Mucosa of stomach (tissue), 1 donor: ENCODE data around the gene ITIH3.

Source experiments
- H3K27me3 ChIP-seq: one replicate; pipeline ENCODE4 v1.7.0; 2013; ENCODE audit warnings: mild to moderate bottlenecking, low read length; ENCODE audit not compliant: control insufficient read depth, insufficient read depth
- H3K36me3 ChIP-seq: one replicate; pipeline ENCODE4 v1.7.0; 2013; ENCODE audit warnings: low read length; ENCODE audit not compliant: control insufficient read depth, insufficient read depth
- H3K4me1 ChIP-seq: one replicate; pipeline ENCODE4 v1.7.0; 2013; ENCODE audit warnings: mild to moderate bottlenecking, low read length; ENCODE audit not compliant: control insufficient read depth, insufficient read depth
- H3K4me3 ChIP-seq: one replicate; pipeline ENCODE4 v1.7.0; 2013; ENCODE audit warnings: low read length
- H3K9ac ChIP-seq: one replicate; pipeline ENCODE4 v1.7.0; 2013; ENCODE audit warnings: mild to moderate bottlenecking, low read length, moderate library complexity
- H3K9me3 ChIP-seq: one replicate; pipeline ENCODE4 v1.7.0; 2013; ENCODE audit warnings: mild to moderate bottlenecking, low read length, moderate library complexity; ENCODE audit not compliant: control insufficient read depth
- donor health status: Pancreatic carcinoma.

The ITIH3 gene

DNA sequence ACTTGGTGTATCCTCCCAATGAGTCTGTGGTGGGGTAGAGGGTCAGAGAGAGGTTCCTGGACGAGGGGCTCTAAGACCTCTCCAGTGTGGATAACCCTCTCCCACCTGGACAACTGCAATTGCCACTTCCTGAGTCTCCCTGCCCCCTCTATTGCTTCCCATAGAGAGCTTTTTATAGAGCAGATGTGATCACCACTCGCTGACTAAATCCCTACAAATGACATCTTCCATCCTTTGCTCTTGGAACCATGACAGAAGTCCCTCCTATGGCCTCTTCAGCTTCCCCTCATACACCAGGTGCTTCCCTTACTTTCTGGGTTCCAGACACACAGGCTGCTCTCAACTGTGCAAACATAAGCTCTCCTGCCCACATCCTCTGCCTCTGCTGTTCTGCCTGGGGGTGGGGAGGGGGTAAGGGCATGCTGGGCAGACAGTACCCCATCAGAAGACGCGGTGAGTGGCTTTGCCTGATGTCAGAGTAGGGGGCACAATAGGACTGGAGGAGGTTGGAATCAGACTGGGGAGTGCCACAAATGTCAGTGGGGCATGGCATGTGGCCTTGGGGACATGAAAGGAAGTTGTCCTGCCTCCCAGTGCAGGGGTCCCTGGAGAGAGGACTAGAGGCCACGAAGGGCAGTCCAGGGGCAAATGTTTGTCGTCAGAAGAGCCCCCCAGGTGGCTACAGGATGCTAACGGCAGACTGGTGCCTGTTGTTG, 15.2 kb downstream of the ITIH3 start:
- no peak overlapping the region for H3K9ac ChIP-seq
- H3K27me3 ChIP-seq: no peaks in the 10 kb centered on the region

DNA sequence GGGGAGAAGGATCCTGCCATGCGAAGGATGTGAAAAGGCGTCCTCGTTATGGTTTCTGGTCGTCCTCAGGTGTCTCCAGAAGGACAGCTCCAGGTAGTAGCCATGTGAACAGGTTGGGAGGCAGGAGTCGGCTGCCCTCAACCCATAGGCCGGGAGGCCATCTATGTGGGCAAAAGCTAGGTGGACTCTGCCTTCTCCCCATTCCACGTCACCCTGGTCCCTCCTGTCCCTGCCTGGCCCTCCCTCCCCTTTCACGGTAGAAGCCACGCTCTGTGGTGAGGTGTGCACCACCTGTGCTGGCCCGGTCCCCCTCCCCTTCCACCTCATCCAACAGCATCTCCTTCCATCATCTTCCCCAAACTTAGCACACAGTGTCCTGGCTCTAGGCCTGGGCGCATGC, 16.3 kb downstream of the ITIH3 start:
- no peak overlapping the region for H3K4me3 ChIP-seq
- no peak overlapping the region for H3K9ac ChIP-seq
- H3K27me3 ChIP-seq: no peaks in the 10 kb centered on the region
- no peaks in the 10 kb centered on the region for H3K9me3 ChIP-seq
- no peaks in the 10 kb centered on the region for H3K4me1 ChIP-seq
- H3K36me3 ChIP-seq: no peaks in the 10 kb centered on the region

More for the DNA sequence above, 15.2 kb downstream of the ITIH3 start:
- no peak overlapping the region for H3K4me3 ChIP-seq
- H3K36me3 ChIP-seq: no peaks in the 10 kb centered on the region
- H3K9me3 ChIP-seq: no peaks in the 10 kb centered on the region
- no peaks in the 10 kb centered on the region for H3K4me1 ChIP-seq

DNA sequence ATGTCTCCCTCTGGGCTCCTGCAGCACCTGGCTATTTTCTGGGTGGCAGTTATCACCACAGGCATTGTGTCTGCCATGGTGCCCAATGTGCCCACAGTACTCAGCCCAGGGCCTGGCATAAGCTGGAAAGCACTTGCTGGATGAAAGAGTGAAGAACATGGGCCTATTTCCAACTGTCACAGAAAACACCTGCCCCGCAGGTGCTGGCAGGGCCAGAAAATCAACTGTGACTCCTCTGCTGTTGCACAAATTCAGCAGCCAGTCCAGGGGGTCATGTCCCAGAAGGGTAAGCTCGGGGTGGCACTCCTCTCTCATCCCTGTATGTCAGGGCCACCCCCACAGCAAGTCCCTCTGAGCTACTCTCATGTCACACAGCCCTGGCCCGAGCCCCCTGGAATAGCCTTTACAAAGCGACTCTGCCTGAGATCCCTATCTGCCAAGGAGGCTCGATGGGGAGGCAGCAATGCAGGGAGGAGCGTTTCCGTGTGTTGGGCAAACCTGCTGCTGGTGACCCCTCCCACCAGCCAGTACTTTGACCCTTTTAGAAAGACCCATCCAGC, 16.9 kb downstream of the ITIH3 start:
- no peak overlapping the region for H3K9ac ChIP-seq
- no peaks in the 10 kb centered on the region for H3K4me1 ChIP-seq
- no peak overlapping the region for H3K4me3 ChIP-seq
- no peaks in the 10 kb centered on the region for H3K27me3 ChIP-seq
- H3K36me3 ChIP-seq: no peaks in the 10 kb centered on the region
- no peaks in the 10 kb centered on the region for H3K9me3 ChIP-seq

DNA sequence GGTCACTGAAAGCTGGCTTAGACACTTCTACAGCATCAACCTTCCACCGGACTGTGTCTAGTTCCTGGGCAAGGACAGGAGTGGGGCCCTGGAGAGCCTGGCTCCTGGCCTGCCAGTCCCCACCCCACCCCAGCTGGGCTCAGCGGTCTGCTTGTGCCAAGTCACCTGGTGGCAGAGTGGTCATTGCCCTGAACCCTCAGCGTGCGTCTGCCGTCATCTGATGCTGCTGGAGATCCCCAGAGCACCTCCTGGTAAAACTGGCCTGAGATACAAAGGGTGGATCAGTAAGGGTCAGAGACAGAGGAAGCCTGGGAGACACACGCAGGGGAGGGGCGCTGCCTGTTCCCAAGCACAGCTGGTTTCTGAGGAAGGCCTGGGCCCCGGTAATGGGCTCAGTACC, 19.2 kb downstream of the ITIH3 start:
- no peaks in the 10 kb centered on the region for H3K4me1 ChIP-seq

DNA sequence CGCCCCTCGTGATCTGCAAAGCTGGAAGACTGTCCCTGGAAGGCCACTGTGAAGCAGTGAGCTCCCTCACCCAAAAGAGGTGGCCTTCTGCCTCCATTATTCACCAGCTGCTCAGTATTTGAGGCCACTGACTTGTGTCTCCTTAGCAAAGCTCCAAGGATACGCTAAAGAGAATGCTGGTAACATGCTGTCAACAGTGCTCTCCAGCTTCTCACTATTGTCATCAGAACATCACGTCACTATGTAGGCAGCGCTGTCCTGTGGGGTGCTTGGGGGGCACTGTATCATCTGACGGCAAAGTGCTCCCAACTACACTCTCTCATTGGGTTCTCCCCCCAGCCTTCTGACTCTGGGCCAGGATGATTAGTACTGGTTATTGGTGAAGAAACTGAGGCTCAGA, 21.6 kb downstream of the ITIH3 start:
- H3K4me3 ChIP-seq: no peak overlapping the region
- H3K36me3 ChIP-seq: no peaks in the 10 kb centered on the region
- no peaks in the 10 kb centered on the region for H3K4me1 ChIP-seq
- no peak overlapping the region for H3K9ac ChIP-seq
- H3K9me3 ChIP-seq: no peaks in the 10 kb centered on the region
- no peaks in the 10 kb centered on the region for H3K27me3 ChIP-seq

More for the DNA sequence above, 19.2 kb downstream of the ITIH3 start:
- Histone ChIP-seq H3K9me3 (no peaks in the 10 kb centered on the region), H3K9ac (no peak overlapping the region), H3K4me3 (no peak overlapping the region), H3K36me3 (no peaks in the 10 kb centered on the region), H3K27me3 (no peaks in the 10 kb centered on the region)

DNA sequence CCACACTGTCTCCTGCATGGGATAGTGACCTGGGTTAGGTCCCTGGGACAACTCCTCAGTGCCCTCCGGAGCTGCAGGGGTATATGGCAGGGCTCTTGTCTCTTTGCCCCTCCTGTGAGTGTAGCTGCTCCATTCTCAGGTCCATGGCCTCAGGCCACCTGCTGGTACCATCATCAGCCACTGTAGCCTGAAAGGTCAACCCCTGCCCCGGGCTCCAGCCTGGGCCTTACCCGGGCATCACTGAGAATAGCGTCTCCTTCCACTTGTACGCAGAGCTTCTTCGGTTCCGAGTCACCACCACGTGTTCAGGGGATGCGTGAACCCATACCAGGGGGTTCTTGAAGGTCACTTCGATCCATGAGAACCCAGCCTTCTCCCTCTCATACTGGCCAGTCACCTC, 22.1 kb downstream of the ITIH3 start:
- Histone ChIP-seq H3K27me3 (no peaks in the 10 kb centered on the region), H3K9ac (no peak overlapping the region), H3K4me3 (no peak overlapping the region), H3K9me3 (no peaks in the 10 kb centered on the region), H3K4me1 (no peaks in the 10 kb centered on the region), H3K36me3 (no peaks in the 10 kb centered on the region)

DNA sequence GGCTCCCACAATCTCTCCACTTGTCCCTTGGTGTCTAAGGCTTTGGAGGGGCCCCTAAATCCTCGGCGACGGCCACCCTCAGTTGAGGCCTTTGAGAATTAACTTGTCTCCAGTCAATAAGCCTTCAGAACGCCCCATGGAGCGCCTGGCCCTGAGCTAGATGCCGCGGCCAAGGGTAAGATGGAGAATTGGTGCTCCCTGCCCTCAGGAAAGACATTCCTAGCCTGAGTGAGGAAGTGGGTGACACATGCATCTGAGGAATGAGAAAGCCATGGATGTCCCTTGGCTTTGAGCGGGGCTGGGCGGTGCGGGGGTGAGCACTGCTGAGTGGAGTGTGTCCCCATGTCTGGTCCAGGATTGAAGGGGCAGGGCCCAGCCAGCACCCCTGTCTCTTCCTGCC, 22.6 kb downstream of the ITIH3 start:
- no peaks in the 10 kb centered on the region for H3K9me3 ChIP-seq
- H3K27me3 ChIP-seq: no peaks in the 10 kb centered on the region
- H3K36me3 ChIP-seq: no peaks in the 10 kb centered on the region
- H3K4me1 ChIP-seq: no peaks in the 10 kb centered on the region
- no peak overlapping the region for H3K4me3 ChIP-seq
- H3K9ac ChIP-seq: no peak overlapping the region

DNA sequence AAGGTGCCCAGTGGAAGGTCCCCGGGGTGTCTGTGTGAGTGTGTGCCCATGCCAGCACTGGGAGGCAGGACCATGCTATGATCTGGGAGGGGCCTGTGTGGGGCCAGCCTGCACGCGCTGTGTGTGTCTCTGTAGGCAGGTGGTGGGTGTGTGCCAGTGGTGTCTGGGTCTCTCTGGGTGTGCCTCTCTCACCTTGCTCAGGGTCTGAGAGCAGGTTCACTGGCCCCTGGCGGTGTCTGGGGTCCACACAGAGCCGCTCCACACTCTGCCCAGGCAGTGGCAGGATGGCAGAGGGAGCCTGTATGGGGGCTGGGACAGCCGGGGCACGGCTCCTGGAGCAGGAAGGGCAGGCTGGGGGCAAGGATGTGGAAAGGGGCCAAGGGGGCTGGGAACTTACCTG, 23.3 kb downstream of the ITIH3 start:
- Histone ChIP-seq H3K4me3 (no peak overlapping the region), H3K27me3 (no peaks in the 10 kb centered on the region), H3K9me3 (no peaks in the 10 kb centered on the region), H3K36me3 (no peaks in the 10 kb centered on the region), H3K4me1 (no peaks in the 10 kb centered on the region), H3K9ac (no peak overlapping the region)

DNA sequence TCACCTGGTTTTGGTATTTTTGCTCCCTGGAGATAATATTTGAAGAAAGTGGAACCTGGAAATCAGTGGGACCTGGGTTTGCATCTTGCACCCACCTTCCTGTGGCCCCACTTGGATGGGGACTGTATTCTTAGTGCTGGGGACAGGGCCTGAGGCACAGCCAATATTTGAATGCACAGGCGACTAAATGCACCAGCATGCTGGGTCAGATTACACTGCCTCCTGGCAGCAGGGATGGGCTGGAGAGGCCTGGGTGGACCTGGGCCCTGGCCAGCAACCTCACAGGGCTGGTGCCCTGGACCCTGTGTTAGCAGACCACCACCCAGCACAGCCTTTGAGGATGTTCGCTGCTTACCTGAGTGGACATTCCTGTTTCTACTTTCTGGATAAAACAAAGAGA, 25.3 kb downstream of the ITIH3 start:
- no peaks in the 10 kb centered on the region for H3K36me3 ChIP-seq
- no peaks in the 10 kb centered on the region for H3K9me3 ChIP-seq
- H3K4me3 ChIP-seq: no peak overlapping the region
- H3K9ac ChIP-seq: no peak overlapping the region
- no peaks in the 10 kb centered on the region for H3K4me1 ChIP-seq
- no peaks in the 10 kb centered on the region for H3K27me3 ChIP-seq

DNA sequence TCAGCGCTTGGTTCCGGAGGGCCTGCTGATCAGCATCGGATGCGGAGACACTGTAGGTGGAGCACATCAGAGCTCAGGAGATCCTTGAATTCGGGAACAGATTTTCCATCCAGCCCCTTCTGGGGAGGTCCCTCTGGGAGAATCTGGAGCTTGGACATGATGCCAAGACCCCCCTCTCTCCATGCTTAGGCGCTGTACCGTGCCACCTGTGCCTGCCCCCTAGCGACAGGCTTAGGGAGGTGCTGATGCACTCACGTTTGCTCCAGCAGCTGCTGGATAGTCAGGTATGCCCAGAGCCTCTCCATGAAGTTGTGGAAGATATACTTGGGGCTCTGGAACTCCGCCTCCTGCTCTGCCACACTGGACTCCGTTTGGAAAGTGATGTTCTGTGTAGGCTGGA, 26.1 kb downstream of the ITIH3 start:
- Histone ChIP-seq H3K9ac (no peak overlapping the region), H3K27me3 (no peaks in the 10 kb centered on the region), H3K4me3 (no peak overlapping the region), H3K9me3 (no peaks in the 10 kb centered on the region), H3K36me3 (no peaks in the 10 kb centered on the region), H3K4me1 (no peaks in the 10 kb centered on the region)

DNA sequence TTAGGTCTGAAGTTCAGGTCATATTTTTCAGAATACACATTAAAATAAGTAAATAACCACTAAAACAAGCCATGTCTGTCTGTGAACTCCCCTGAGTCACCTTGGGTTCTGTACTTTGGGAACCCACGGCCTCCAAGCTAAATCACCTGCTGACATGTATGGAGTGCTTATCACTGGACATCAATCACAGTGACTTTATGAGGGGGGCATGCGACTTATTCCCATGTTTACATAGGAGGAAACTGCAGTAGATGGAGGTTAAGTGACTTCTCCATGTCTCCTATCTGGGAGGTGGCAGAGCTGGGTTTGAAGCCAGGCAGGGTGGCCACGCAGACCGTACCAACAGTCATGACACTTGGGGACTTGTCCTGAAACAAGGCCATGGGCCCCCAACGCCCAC, 27.8 kb downstream of the ITIH3 start:
- Histone ChIP-seq H3K4me3 (no peak overlapping the region), H3K36me3 (no peaks in the 10 kb centered on the region), H3K27me3 (no peaks in the 10 kb centered on the region), H3K9ac (no peak overlapping the region), H3K4me1 (no peaks in the 10 kb centered on the region), H3K9me3 (no peaks in the 10 kb centered on the region)

DNA sequence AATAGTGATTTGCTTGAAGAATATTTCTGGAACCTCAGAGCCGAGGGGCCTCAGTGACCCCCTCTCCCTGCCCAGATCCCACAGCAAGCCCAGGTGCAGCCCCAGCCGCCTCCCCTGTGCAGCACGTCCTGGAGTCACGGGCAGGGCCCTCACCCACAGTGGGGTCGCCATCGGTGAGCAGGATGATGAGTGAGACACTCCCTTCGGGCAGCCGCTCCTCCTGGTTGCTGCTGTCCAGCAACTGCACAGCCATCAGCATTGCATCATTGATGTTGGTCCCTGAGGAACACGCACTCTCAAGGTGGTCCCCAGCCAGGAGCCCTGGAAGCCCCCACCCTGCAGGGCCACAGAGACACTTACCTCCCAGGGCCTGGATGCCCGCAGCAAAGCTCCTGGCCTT, 29.4 kb downstream of the ITIH3 start:
- H3K9me3 ChIP-seq: no peaks in the 10 kb centered on the region
- H3K36me3 ChIP-seq: no peaks in the 10 kb centered on the region
- peaks cover 6% of the 10 kb centered on the region for H3K4me1 ChIP-seq
- H3K9ac ChIP-seq: no peak overlapping the region
- H3K27me3 ChIP-seq: no peaks in the 10 kb centered on the region
- no peak overlapping the region for H3K4me3 ChIP-seq

DNA sequence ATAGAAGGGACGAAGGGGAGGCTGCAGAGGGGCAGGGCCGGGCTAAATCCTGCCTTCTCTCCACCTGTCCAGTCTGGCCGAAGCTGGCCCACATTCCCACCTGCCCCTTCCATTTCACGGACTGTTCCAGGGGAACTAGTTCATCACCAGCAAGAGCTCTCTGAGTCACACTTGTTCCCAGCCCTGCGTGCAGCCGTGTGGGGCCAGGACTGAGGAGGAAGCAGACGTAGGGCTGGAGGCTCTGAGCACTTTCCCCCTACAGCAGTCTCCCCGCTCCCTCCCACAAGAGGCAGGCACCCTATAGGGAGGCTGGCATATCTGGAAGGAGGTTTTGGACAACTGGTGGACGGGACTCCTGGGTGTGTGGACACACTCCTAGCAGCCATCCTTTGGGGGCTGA, 32.8 kb downstream of the ITIH3 start:
- H3K27me3 ChIP-seq: no peaks in the 10 kb centered on the region
- H3K36me3 ChIP-seq: no peaks in the 10 kb centered on the region
- H3K4me1 ChIP-seq: peaks cover 6% of the 10 kb centered on the region
- H3K4me3 ChIP-seq: no peak overlapping the region
- H3K9ac ChIP-seq: no peak overlapping the region
- H3K9me3 ChIP-seq: no peaks in the 10 kb centered on the region
